ELF-1 (cell line): ENCODE measurements around the gene LMOD1.
"Not testable (repeated sequence)": the region's sequence is repeated elsewhere in the genome, so short reads cannot be mapped to it uniquely, and the experiment has no call there.

Source experiments
- DNase-seq: peaks from one replicate; pipeline ENCODE4 v3.0.0-alpha.2; 2016; ENCODE audit warnings: low read depth, low spot score

LMOD1 gene

GRCh38 chr1:201914456-201915235 is 31.7 kb downstream of the LMOD1 start:
- DNase-seq = no peak

GRCh38 chr1:201912832-201913231 is 33.5 kb downstream of the LMOD1 start:
- peak; percentile 76 for DNase-seq

GRCh38 chr1:201911826-201912571 is 34.3 kb downstream of the LMOD1 start:
- peak; percentile 46 for DNase-seq

GRCh38 chr1:201907621-201908020 is 38.7 kb downstream of the LMOD1 start:
- DNase-seq = no peak

- DNase-seq = no peak
These were observed 40.0 kb downstream of the LMOD1 start for GRCh38 chr1:201906336-201906735.

- no peak for DNase-seq
These were observed 41.0 kb downstream of the LMOD1 start for GRCh38 chr1:201905234-201905890.

GRCh38 chr1:201904579-201904978 is 41.8 kb downstream of the LMOD1 start:
- DNase-seq = peak; percentile 75

- DNase-seq = peak; percentile 87
These were observed 43.2 kb downstream of the LMOD1 start for GRCh38 chr1:201903135-201903534.

GRCh38 chr1:201902198-201902597 is 44.1 kb downstream of the LMOD1 start:
- no peak for DNase-seq

GRCh38 chr1:201901036-201901435 is 45.3 kb downstream of the LMOD1 start:
- DNase-seq = not testable (repeated sequence)

GRCh38 chr1:201900476-201900875 is 45.9 kb downstream of the LMOD1 start:
- no peak for DNase-seq

GRCh38 chr1:201899683-201900429 is 46.5 kb downstream of the LMOD1 start:
- DNase-seq = no peak

GRCh38 chr1:201898992-201899391 is 47.4 kb downstream of the LMOD1 start:
- DNase-seq = no peak

- DNase-seq = no peak
These were observed 48.0 kb downstream of the LMOD1 start for GRCh38 chr1:201898240-201898894.

GRCh38 chr1:201896951-201897391 is 49.4 kb downstream of the LMOD1 start:
- no peak for DNase-seq

- DNase-seq = peak; percentile 92
These were observed 50.2 kb downstream of the LMOD1 start for GRCh38 chr1:201895913-201896807.

GRCh38 chr1:201895120-201895665 is 51.2 kb downstream of the LMOD1 start:
- DNase-seq = no peak

- DNase-seq = no peak
These were observed 51.8 kb downstream of the LMOD1 start for GRCh38 chr1:201894343-201895119.

GRCh38 chr1:201893431-201893830 is 52.9 kb downstream of the LMOD1 start:
- DNase-seq = peak; percentile 54
